Calu3 (cell line): ENCODE results near the gene P2RY10. TPM values are rescaled to one million over a fixed set of nuclear protein-coding genes. Genes with fewer than 3 reads are reported as not detected.
"Not testable (repeated sequence)": the region's sequence is repeated elsewhere in the genome, so short reads cannot be mapped to it uniquely, and the experiment has no call there.

Source experiments
- BruUV-seq: library from RNA; stranded (reverse); fragments of 400-500 nt; replicated peaks from 2 replicates; lab custom pipeline; 2021; lab: Mats Ljungman, UMichigan
- CTCF ChIA-PET: fragments of 300-600 bp; sonication (Branson Sonifier 250); formaldehyde crosslinking; loops from one replicate; lab custom pipeline; 2022; ENCODE audit warnings: antibody characterized with exemption; lab: Charles Lee
- DNase-seq: peaks from one replicate; pipeline ENCODE4 v3.0.0; 2022
- H3K27ac Mint-ChIP-seq: one replicate; pipeline ENCODE4 v1.8.0; 2022; ENCODE audit warnings: mixed read lengths; ENCODE audit not compliant: unreplicated experiment
- H3K27me3 Mint-ChIP-seq: one replicate; pipeline ENCODE4 v1.8.0; 2022; ENCODE audit warnings: mixed read lengths; ENCODE audit not compliant: unreplicated experiment
- H3K36me3 Mint-ChIP-seq: one replicate; pipeline ENCODE4 v1.8.0; 2022; ENCODE audit warnings: mild to moderate bottlenecking, moderate library complexity, mixed read lengths; ENCODE audit not compliant: insufficient read depth, unreplicated experiment
- H3K4me1 Mint-ChIP-seq: one replicate; pipeline ENCODE4 v1.8.0; 2022; ENCODE audit warnings: mild to moderate bottlenecking, low read depth, mixed read lengths; ENCODE audit not compliant: unreplicated experiment
- H3K4me3 Mint-ChIP-seq: one replicate; pipeline ENCODE4 v1.8.0; 2022; ENCODE audit warnings: mild to moderate bottlenecking, low read depth, moderate library complexity, mixed read lengths; ENCODE audit not compliant: unreplicated experiment
- H3K9me3 Mint-ChIP-seq: one replicate; pipeline ENCODE4 v1.8.0; 2022; ENCODE audit warnings: low read depth, mixed read lengths; ENCODE audit not compliant: unreplicated experiment
- CTCF ChIP-seq: fragments of 200-600 bp; IDR thresholded peaks from one replicate; pipeline ENCODE4 v1.8.0; 2022; ENCODE audit warnings: antibody characterized with exemption; ENCODE audit not compliant: unreplicated experiment
- intact Hi-C: fragments of 100-400 bp; cut with micrococcal nuclease; formaldehyde crosslinking; loops from one replicate; pipeline ENCODE4 v1.10.0; 2022; ENCODE audit not compliant: unreplicated experiment
- total RNA-seq: library from RNA; stranded (reverse); gene quantifications from 2 replicates; pipeline ENCODE4 v1.2.3, GENCODE V29; 2022

The P2RY10 gene
- total RNA-seq, 1 experiment from 2014 or later, result not detected

DNA sequence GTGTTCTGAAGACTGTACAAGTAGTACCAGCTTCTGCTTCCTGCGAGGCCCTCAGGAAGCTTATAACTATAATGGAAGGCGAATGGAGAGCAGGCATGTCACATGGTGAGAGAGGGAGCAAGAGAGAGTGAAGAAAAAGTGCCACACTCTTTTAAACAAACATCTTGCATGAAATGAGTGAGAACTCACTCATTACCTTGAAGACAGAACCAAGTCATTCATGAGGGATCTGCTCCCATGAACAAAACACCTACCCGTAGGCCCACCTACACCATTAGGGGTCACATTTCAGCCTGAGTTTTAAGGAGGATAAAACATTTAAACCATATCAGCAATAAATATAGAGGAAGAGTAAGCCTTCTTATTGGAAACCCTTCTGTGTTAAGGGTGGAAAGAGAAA, 19.4 kb downstream of the P2RY10 start:
- intact Hi-C loops, result no loop called here
- no peak overlapping the region for H3K4me3 Mint-ChIP-seq
- CTCF ChIA-PET, result no interaction called here
- no peak for DNase-seq
- no peak for TF ChIP-seq CTCF
- H3K27ac Mint-ChIP-seq, result no peak overlapping the region
- no TSS peak for BruUV-seq
- no peaks in the 10 kb centered on the region for H3K4me1 Mint-ChIP-seq
- H3K9me3 Mint-ChIP-seq, result peaks cover 10% of the 10 kb centered on the region
- H3K36me3 Mint-ChIP-seq, result no peaks in the 10 kb centered on the region
- no peaks in the 10 kb centered on the region for H3K27me3 Mint-ChIP-seq

GRCh38 chrX:78979789-78980464, 34.7 kb downstream of the P2RY10 start:
- no peak overlapping the region for H3K4me3 Mint-ChIP-seq
- intact Hi-C loops, result no loop called here
- H3K36me3 Mint-ChIP-seq, result no peaks in the 10 kb centered on the region
- peaks cover 9% of the 10 kb centered on the region for H3K9me3 Mint-ChIP-seq
- TF ChIP-seq CTCF, result no peak
- H3K27me3 Mint-ChIP-seq, result no peaks in the 10 kb centered on the region
- H3K4me1 Mint-ChIP-seq, result no peaks in the 10 kb centered on the region
- H3K27ac Mint-ChIP-seq, result no peak overlapping the region
- DNase-seq, result no peak
- CTCF ChIA-PET, result no interaction called here
- no TSS peak for BruUV-seq

DNA sequence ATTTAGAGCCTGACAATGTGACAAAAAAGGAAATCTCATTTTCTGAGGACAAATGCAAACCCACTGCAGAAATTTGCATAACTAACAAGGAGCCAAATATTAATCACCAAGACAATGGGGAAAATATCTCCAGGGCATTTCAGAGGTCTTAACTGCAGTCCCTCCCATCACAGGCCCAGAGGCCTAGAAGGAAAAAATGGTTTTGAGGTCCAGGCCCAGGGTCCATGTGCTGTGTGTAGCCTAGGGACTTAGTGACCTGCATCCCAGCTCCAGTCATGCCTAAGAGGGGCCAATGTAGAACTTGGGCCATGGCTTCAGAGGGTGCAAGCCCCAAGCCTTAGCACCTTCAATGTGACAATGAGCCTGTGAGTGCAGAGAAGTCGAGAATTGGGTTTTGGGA, 44.2 kb downstream of the P2RY10 start:
- CTCF ChIA-PET, result no interaction called here

GRCh38 chrX:78997870-78998558, 52.8 kb downstream of the P2RY10 start:
- H3K9me3 Mint-ChIP-seq, result peaks cover 8% of the 10 kb centered on the region
- intact Hi-C loops, result no loop called here
- no peak for DNase-seq
- no peaks in the 10 kb centered on the region for H3K36me3 Mint-ChIP-seq
- BruUV-seq, result no TSS peak
- no peak overlapping the region for H3K4me3 Mint-ChIP-seq
- H3K27ac Mint-ChIP-seq, result no peak overlapping the region
- H3K4me1 Mint-ChIP-seq, result no peaks in the 10 kb centered on the region
- TF ChIP-seq CTCF, result no peak
- H3K27me3 Mint-ChIP-seq, result no peaks in the 10 kb centered on the region
- CTCF ChIA-PET, result no interaction called here

More for the DNA sequence above, 44.2 kb downstream of the P2RY10 start:
- Mint-ChIP-seq H3K9me3 (peaks cover 14% of the 10 kb centered on the region), H3K4me1 (no peaks in the 10 kb centered on the region), H3K27ac (no peak overlapping the region), H3K27me3 (no peaks in the 10 kb centered on the region), H3K4me3 (no peak overlapping the region), H3K36me3 (no peaks in the 10 kb centered on the region)
- TF ChIP-seq CTCF, result no peak
- intact Hi-C loops, result no loop called here
- DNase-seq, result no peak
- no TSS peak for BruUV-seq

GRCh38 chrX:79007540-79007939, 62.3 kb downstream of the P2RY10 start:
- CTCF ChIA-PET, H3K27ac Mint-ChIP-seq, H3K9me3 Mint-ChIP-seq, H3K36me3 Mint-ChIP-seq, BruUV-seq, H3K4me1 Mint-ChIP-seq, intact Hi-C loops, DNase-seq, H3K27me3 Mint-ChIP-seq, H3K4me3 Mint-ChIP-seq: not testable (repeated sequence)
